ENCODE data around the gene GNB5.

The GNB5 gene

DNA sequence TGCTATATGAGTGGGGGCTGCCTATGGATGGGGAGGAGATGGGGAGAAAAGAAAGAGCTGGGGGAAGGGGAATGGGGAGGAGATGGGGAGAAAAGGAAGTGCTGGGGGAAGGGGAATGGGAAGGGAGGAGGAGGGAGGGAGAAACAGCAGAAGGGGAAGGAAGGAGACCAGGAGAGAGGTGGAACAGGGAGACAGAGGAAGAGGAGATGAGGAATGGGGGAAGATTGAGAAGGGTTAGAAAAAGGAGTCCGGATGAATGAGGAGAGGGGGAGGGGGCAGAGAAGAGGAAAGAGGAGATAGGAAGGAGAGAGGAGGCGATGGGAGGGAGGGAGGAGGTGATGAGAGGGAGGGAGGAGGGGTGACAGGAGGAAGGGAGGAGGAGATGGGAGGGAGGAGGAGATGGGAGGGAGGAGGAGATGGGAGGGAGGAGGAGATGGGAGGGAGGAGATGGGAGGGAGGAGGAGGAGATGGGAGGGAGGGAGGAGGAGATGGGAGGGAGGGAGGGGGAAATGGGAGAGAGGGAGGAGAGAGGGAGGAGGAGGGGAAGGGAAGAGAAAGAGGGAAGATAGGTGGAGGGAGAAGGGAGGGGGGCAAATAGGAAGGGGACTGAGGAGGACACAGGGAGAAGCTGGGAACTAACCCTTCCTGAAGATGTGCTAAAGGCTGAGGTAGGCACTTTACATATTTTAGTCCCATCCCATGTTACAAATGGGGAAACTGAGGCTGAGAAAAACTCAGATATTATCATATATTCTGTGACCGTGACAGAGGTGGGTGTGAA lies 72.0 kb downstream of the GNB5 start:
- DNase-seq = no peak

DNA sequence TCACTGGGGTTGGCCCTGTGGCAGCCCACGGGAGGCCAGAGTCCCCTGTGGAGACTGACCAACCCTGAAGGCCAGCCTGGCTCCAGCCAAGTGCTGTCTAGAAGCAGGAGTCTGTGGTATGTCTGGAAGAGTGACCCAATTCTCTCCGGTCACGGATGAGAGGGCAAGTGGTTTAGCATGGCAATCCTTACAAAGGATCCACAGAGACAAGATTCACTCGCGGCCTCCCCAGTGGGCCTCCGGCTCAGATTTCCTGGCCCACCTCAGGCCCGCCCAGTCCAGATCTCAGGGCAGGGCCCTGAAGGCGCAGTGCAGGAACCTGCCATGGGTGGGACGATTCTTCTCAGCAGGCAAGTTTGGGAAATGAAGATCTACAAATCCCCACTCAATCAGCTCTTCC lies 73.6 kb downstream of the GNB5 start:
- TF ChIP-seq, protein P1, sequence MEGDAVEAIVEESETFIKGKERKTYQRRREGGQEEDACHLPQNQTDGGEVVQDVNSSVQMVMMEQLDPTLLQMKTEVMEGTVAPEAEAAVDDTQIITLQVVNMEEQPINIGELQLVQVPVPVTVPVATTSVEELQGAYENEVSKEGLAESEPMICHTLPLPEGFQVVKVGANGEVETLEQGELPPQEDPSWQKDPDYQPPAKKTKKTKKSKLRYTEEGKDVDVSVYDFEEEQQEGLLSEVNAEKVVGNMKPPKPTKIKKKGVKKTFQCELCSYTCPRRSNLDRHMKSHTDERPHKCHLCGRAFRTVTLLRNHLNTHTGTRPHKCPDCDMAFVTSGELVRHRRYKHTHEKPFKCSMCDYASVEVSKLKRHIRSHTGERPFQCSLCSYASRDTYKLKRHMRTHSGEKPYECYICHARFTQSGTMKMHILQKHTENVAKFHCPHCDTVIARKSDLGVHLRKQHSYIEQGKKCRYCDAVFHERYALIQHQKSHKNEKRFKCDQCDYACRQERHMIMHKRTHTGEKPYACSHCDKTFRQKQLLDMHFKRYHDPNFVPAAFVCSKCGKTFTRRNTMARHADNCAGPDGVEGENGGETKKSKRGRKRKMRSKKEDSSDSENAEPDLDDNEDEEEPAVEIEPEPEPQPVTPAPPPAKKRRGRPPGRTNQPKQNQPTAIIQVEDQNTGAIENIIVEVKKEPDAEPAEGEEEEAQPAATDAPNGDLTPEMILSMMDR (IDR thresholded peaks at IDR 0.05; ENCODE audit: low read depth, low read length) = no peak
- H3K4me3 ChIP-seq (ENCODE audit: low read depth, low read length) = no peak overlapping the region
- H3K9me3 ChIP-seq = no peaks in the 10 kb centered on the region
- H3K4me1 ChIP-seq = peaks cover 5% of the 10 kb centered on the region
- no peak for DNase-seq
- no peaks in the 10 kb centered on the region for H3K27me3 ChIP-seq
- no peaks in the 10 kb centered on the region for H3K36me3 ChIP-seq

More for the DNA sequence above, 72.0 kb downstream of the GNB5 start:
- H3K4me3 ChIP-seq (ENCODE audit: low read depth, low read length) = no peak overlapping the region
- H3K36me3 ChIP-seq = no peaks in the 10 kb centered on the region
- peaks cover 5% of the 10 kb centered on the region for H3K4me1 ChIP-seq
- H3K27me3 ChIP-seq = no peaks in the 10 kb centered on the region
- H3K9me3 ChIP-seq = no peaks in the 10 kb centered on the region
- TF ChIP-seq, protein P1 (IDR thresholded peaks at IDR 0.05; ENCODE audit: low read depth, low read length) = no peak

DNA sequence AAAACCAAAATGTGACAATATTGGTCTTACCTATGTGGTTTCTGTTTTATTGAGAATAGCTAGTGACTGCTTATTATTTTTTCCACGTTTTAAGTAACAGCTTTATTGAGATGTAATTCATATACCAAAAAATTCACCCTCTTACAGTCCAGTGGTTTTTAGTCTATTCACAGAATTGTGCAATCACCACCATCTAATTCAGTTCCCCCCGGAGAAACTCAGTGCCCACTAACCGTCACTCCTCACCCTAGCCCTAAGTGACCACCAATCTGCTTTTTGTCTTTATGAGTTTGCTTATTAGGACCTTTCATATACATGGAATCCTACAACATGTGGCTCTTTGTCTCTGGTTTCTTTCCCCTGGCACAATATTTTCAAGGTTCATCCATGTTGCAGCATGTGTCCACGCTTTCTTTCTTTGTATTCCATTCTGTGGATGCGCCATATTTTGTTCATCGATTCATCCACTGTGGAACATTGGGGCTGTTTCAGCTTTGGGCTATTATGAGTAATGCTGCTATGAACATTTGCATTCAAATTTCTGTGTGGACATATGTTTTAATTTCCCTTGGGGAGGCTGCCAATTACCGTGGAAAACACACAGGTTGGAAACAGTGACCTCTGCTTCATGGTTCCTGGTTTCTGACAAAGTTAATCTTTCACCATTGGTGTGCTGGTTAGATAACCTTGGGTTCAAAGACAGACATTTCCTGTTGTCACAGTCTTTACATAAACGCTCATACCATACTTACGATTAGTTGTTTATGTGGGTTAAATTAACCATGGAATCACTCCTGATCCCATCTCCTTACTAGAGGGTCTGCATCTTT lies 75.4 kb downstream of the GNB5 start:
- TF ChIP-seq, protein P1 (IDR thresholded peaks at IDR 0.05; ENCODE audit: low read depth, low read length) = no peak
- no peaks in the 10 kb centered on the region for H3K9me3 ChIP-seq
- no peaks in the 10 kb centered on the region for H3K36me3 ChIP-seq
- no peaks in the 10 kb centered on the region for H3K27me3 ChIP-seq
- H3K4me1 ChIP-seq = peaks cover 5% of the 10 kb centered on the region
- no peak overlapping the region for H3K4me3 ChIP-seq (ENCODE audit: low read depth, low read length)
- no peak for DNase-seq

DNA sequence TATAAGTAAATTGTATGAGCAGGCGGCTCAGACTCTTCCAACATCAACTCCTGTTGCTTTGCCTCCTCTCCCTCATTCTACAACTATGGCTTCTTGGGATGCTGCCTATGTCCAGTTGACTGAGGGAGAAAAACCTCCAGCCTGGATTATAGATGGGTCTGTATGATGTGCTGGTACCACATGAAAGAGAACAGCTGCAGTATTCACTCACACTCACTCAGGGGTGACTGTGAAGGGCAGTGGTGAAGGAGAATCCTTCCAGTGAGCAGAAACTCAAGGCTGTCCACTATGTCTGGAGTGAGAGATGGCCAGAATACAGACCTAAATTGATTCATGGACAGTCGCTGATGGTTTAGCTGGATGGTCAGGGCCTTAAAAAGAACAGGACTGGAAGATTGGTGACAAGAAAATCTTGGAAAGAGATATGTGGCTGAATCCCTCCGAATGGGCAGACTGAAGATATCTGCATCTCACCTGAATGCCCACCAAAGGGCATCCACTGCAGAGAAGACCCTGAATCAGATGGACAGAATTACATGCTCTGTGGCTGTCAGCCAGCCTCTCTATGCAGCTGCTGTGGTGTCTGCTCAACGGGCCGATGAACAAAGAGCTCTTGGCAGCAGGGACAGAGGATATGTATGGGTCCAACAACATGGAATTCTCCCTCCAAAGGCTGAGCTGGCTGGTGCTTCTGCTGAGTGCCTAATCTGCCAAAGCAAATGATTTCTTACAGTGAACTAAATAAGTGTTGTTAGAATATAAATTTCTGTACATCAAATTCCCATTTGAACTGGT lies 76.7 kb downstream of the GNB5 start:
- H3K36me3 ChIP-seq = no peaks in the 10 kb centered on the region
- TF ChIP-seq, protein P1 (IDR thresholded peaks at IDR 0.05; ENCODE audit: low read depth, low read length) = no peak
- H3K9me3 ChIP-seq = no peaks in the 10 kb centered on the region
- no peak for DNase-seq
- no peak overlapping the region for H3K4me3 ChIP-seq (ENCODE audit: low read depth, low read length)
- no peaks in the 10 kb centered on the region for H3K27me3 ChIP-seq
- H3K4me1 ChIP-seq = peaks cover 5% of the 10 kb centered on the region

DNA sequence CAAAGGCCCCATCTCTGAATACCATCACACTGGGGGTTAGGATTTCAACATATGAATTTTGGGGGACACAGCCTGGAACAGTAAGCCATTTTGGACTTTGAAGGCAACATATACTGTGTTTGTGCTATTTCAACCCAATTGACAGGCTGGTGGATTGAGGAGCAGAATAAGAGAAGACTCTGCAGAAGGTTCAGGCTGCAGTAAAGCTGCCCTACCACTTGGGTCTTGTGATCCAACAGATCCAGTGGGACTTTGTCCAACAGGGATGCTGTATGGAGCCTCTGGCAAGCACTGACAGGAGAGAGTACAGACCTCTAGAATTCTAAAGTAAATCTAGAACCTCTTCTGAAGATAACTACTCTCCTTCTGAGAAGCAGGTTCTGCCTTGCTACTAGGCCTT lies 77.5 kb downstream of the GNB5 start:
- DNase-seq = no peak
- no peak overlapping the region for H3K4me3 ChIP-seq (ENCODE audit: low read depth, low read length)
- no peaks in the 10 kb centered on the region for H3K9me3 ChIP-seq
- no peaks in the 10 kb centered on the region for H3K36me3 ChIP-seq
- peaks cover 5% of the 10 kb centered on the region for H3K4me1 ChIP-seq
- TF ChIP-seq, protein P1 (IDR thresholded peaks at IDR 0.05; ENCODE audit: low read depth, low read length) = no peak
- no peaks in the 10 kb centered on the region for H3K27me3 ChIP-seq
